Activated B cell treated with CpG ODN at 0.5 μM for 24 hours (primary cell): ENCODE data around the gene C10orf71. TPM values are rescaled to one million over a fixed set of nuclear protein-coding genes. Genes with fewer than 3 reads are reported as not detected.

Experiments used
- ATAC-seq: fragments of 200-7000 bp; cut with Tn5 transposase; one replicate; pipeline ENCODE4 v1.10.0; 2021; ENCODE audit warnings: low read depth, mild to moderate bottlenecking, moderate library complexity
- CTCF ChIA-PET: fragments of 350-600 bp; sonication (Branson Sonifier 250); formaldehyde crosslinking; loops from one replicate; lab custom pipeline; 2021; ENCODE audit warnings: antibody characterized with exemption; lab: Charles Lee
- POLR2A ChIA-PET: fragments of 350-600 bp; sonication (Branson Sonifier 250); formaldehyde crosslinking; loops from one replicate; lab custom pipeline; 2021; ENCODE audit warnings: antibody characterized with exemption; lab: Charles Lee
- DNase-seq: peaks from one replicate; pipeline ENCODE4 v3.0.0; 2022
- H3K27ac Mint-ChIP-seq: one replicate; pipeline ENCODE4 v1.8.0; 2020; ENCODE audit warnings: mixed read lengths
- H3K27me3 Mint-ChIP-seq: one replicate; pipeline ENCODE4 v1.8.0; 2021; ENCODE audit warnings: mixed read lengths
- H3K36me3 Mint-ChIP-seq: one replicate; pipeline ENCODE4 v1.8.0; 2021; ENCODE audit warnings: low read depth, mixed read lengths
- H3K4me1 Mint-ChIP-seq: one replicate; pipeline ENCODE4 v1.8.0; 2021; ENCODE audit warnings: mixed read lengths
- H3K4me3 Mint-ChIP-seq: one replicate; pipeline ENCODE4 v1.8.0; 2020; ENCODE audit warnings: mild to moderate bottlenecking, mixed read lengths
- H3K9me3 Mint-ChIP-seq: one replicate; pipeline ENCODE4 v1.8.0; 2020; ENCODE audit warnings: mixed read lengths
- CTCF ChIP-seq: fragments of 200-600 bp; IDR thresholded peaks from one replicate; pipeline ENCODE4 v1.8.0; 2022; ENCODE audit warnings: antibody characterized with exemption, mild to moderate bottlenecking
- intact Hi-C: fragments of 100-400 bp; cut with micrococcal nuclease; formaldehyde crosslinking; loops from one replicate; pipeline ENCODE4 v1.15.1; 2024
- total RNA-seq: library from RNA; stranded (reverse); gene quantifications from 2 replicates; pipeline ENCODE4 v1.2.3, GENCODE V29; 2022

Gene C10orf71
- total RNA-seq, 1 donor from 2014 or later = not detected

- ATAC-seq = no peak
- Mint-ChIP-seq H3K36me3 (no peaks in the 10 kb centered on the region), H3K4me3 (no peak overlapping the region), H3K4me1 (no peaks in the 10 kb centered on the region), H3K27ac (no peak overlapping the region), H3K27me3 (no peaks in the 10 kb centered on the region), H3K9me3 (no peaks in the 10 kb centered on the region)
- TF ChIP-seq CTCF = no peak
- no peak for DNase-seq
- CTCF ChIA-PET = no interaction called here
- intact Hi-C loops = no loop called here
- POLR2A ChIA-PET = no interaction called here
Observed at GRCh38 chr10:49286686-49287085, 12.3 kb upstream of the C10orf71 start.

GRCh38 chr10:49287689-49288340, 11.2 kb upstream of the C10orf71 start:
- Mint-ChIP-seq H3K27me3 (peaks cover 4% of the 10 kb centered on the region), H3K36me3 (no peaks in the 10 kb centered on the region), H3K4me1 (no peaks in the 10 kb centered on the region), H3K4me3 (no peak overlapping the region), H3K27ac (no peak overlapping the region), H3K9me3 (no peaks in the 10 kb centered on the region)
- DNase-seq (no peak), ATAC-seq (no peak)
- intact Hi-C loops = no loop called here
- TF ChIP-seq CTCF = no peak
- ChIA-PET POLR2A (no interaction called here), CTCF (no interaction called here)

- POLR2A ChIA-PET = interaction anchor here (0.6 kb wide), 1 partner anchor 10 kb away, joined by 3 read pairs; the partner anchor contains the start of gene C10orf71
- TF ChIP-seq CTCF = no peak
- ATAC-seq (no peak), DNase-seq (no peak)
- Mint-ChIP-seq H3K4me3 (no peak overlapping the region), H3K27me3 (peaks cover 5% of the 10 kb centered on the region), H3K9me3 (no peaks in the 10 kb centered on the region), H3K27ac (no peak overlapping the region), H3K36me3 (no peaks in the 10 kb centered on the region), H3K4me1 (no peaks in the 10 kb centered on the region)
- CTCF ChIA-PET = no interaction called here
- intact Hi-C loops = no loop called here
Observed at GRCh38 chr10:49288341-49289065, 10.5 kb upstream of the C10orf71 start.

- intact Hi-C loops = no loop called here
- no peak for DNase-seq
- Mint-ChIP-seq H3K27ac (no peak overlapping the region), H3K4me1 (no peaks in the 10 kb centered on the region), H3K9me3 (no peaks in the 10 kb centered on the region), H3K4me3 (no peak overlapping the region), H3K27me3 (peaks cover 5% of the 10 kb centered on the region), H3K36me3 (no peaks in the 10 kb centered on the region)
- CTCF ChIA-PET = no interaction called here
- POLR2A ChIA-PET = no interaction called here
- no peak for ATAC-seq
- TF ChIP-seq CTCF = no peak
Observed at GRCh38 chr10:49289480-49289879, 9.5 kb upstream of the C10orf71 start.

GRCh38 chr10:49290131-49290530, 8.8 kb upstream of the C10orf71 start:
- ChIA-PET CTCF (no interaction called here), POLR2A (no interaction called here)
- no peak overlapping the region for H3K4me3 Mint-ChIP-seq
- no peaks in the 10 kb centered on the region for H3K4me1 Mint-ChIP-seq
- TF ChIP-seq CTCF = no peak
- no peaks in the 10 kb centered on the region for H3K9me3 Mint-ChIP-seq
- intact Hi-C loops = no loop called here
- no peak for ATAC-seq
- H3K27ac Mint-ChIP-seq = no peak overlapping the region
- no peaks in the 10 kb centered on the region for H3K36me3 Mint-ChIP-seq
- DNase-seq = no peak
- peaks cover 5% of the 10 kb centered on the region for H3K27me3 Mint-ChIP-seq
